ENCODE results near the gene FAM221B. TPM values are rescaled to one million over a fixed set of nuclear protein-coding genes. Genes with fewer than 3 reads are reported as not detected.

Gene FAM221B
- total and polyA plus RNA-seq, 9 of the 15 experiments (the other 6 are each of a cell fraction or from before 2014, with no cell fraction given) = 0.01 TPM; not detected in 8

- no peak for TF ChIP-seq ZBTB12 (CRISPR knock-in tag; IDR thresholded peaks at IDR 0.05)
- TF ChIP-seq CBX8 (IDR thresholded peaks at IDR 0.05; ENCODE audit: borderline replicate concordance, extremely low read depth, low read depth, low read length, poor library complexity, severe bottlenecking) = no peak
- no peak for TF ChIP-seq ETV6 (IDR thresholded peaks at IDR 0.05; ENCODE audit: borderline replicate concordance in 1 of 2, low read depth in 2 of 2, low read length in 1 of 2)
- no peak for TF ChIP-seq ETV6 (CRISPR knock-in tag; IDR thresholded peaks at IDR 0.05; ENCODE audit: borderline replicate concordance)
- no peak for TF ChIP-seq ZKSCAN3 (CRISPR knock-in tag; IDR thresholded peaks at IDR 0.05)
- no peak for TF ChIP-seq ZBTB5 (IDR thresholded peaks at IDR 0.05)
- no peak for TF ChIP-seq RAD51 (IDR thresholded peaks at IDR 0.05; ENCODE audit: borderline replicate concordance, low read depth)
- TF ChIP-seq NELFE (IDR thresholded peaks at IDR 0.05; ENCODE audit: insufficient read depth, insufficient read length) = no peak
- no peak for TF ChIP-seq NRF1 (conservative IDR thresholded peaks at IDR 0.05 in 1 of 2, IDR thresholded peaks at IDR 0.05 in 1 of 2)
- TF ChIP-seq ADNP (tag; IDR thresholded peaks at IDR 0.05) = no peak
- no peak for TF ChIP-seq ETV1 (tag; conservative IDR thresholded peaks at IDR 0.05; ENCODE audit: low read depth)
- TF ChIP-seq SIRT6 (IDR thresholded peaks at IDR 0.05; ENCODE audit: low read depth, low read length) = no peak
- TF ChIP-seq PHF21A (IDR thresholded peaks at IDR 0.05; ENCODE audit: borderline replicate concordance, low read depth) = no peak
- TF ChIP-seq RUNX1 (IDR thresholded peaks at IDR 0.05; ENCODE audit: low read depth) = no peak
- no peak for TF ChIP-seq ZNF280B (CRISPR knock-in tag; IDR thresholded peaks at IDR 0.05)
- TF ChIP-seq ZNF324 (CRISPR knock-in tag; IDR thresholded peaks at IDR 0.05) = no peak
- TF ChIP-seq ZBTB11 (CRISPR knock-in tag; IDR thresholded peaks at IDR 0.05) = no peak
Measured at GRCh38 chr9:35801328-35802128, 27.0 kb downstream of the FAM221B start (continued).

Data from K562 (cell line).